ENCODE data around the gene DPM2.

DNA sequence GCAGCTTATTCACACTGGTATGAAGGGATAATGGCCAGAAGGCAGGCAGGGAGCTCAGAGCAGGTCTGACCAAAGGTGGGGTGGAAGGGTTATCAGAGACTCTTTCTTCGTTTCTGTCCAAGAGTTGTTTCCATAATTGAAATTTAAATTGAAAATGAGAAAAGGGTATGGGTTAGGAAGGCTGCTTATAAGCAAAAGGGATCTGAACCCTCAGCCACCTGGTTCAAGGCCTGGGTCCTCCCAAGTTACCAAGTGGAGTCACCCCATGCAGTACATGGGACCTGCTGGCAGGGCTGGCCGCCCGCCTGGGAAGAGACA lies 25.3 kb upstream of the DPM2 start:
- TF ChIP-seq, protein P1, sequence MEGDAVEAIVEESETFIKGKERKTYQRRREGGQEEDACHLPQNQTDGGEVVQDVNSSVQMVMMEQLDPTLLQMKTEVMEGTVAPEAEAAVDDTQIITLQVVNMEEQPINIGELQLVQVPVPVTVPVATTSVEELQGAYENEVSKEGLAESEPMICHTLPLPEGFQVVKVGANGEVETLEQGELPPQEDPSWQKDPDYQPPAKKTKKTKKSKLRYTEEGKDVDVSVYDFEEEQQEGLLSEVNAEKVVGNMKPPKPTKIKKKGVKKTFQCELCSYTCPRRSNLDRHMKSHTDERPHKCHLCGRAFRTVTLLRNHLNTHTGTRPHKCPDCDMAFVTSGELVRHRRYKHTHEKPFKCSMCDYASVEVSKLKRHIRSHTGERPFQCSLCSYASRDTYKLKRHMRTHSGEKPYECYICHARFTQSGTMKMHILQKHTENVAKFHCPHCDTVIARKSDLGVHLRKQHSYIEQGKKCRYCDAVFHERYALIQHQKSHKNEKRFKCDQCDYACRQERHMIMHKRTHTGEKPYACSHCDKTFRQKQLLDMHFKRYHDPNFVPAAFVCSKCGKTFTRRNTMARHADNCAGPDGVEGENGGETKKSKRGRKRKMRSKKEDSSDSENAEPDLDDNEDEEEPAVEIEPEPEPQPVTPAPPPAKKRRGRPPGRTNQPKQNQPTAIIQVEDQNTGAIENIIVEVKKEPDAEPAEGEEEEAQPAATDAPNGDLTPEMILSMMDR (IDR thresholded peaks at IDR 0.05) = peak in 1 of 4 experiments; percentile 4
- TF ChIP-seq POLR2A (IDR thresholded peaks at IDR 0.05) = no peak

Data from uterus (tissue), 2 donors.